Uterus (tissue), 2 donors: ENCODE data around the gene SLC47A2.

Experiments
- POLR2A ChIP-seq, 2 donors: fragments of 450-650 bp; IDR thresholded peaks; one replicate each; pipeline ENCODE4 v1.6.1; 2016; ENCODE audit warnings: antibody characterized with exemption in 2 of 2, mild to moderate bottlenecking in 1 of 2, moderate library complexity in 1 of 2
- TF ChIP-seq, protein P1 (sequence below), 4 experiments: fragments of 200-600 bp in 2 of 4; fragments of 450-650 bp in 2 of 4; sonication (generic) in 2 of 4; IDR thresholded peaks; one replicate each; pipeline ENCODE4 v1.5.1; 2016 to 2019; ENCODE audit warnings: antibody characterized with exemption in 4 of 4, mild to moderate bottlenecking in 2 of 4, moderate library complexity in 1 of 4

DNA sequence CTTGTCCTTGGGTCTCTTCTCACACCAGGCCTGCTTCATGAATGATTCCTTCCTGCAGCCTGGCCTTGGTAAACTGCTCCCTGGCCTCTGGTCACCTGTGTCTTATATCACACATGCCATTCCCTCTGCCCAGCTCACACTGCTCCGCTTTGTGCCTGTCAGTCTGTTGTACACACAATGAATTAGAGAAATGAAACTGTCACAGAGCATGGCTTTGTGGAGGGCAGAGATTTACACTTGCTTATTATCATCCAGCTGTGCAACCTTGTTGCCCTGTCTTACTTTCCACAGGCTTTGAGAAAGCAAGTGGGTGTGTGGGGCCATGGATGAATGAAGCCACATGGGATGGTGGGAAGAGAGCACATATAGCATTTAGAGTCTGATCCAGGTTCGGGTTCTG lies 45.5 kb downstream of the SLC47A2 start:
- TF ChIP-seq, protein P1, sequence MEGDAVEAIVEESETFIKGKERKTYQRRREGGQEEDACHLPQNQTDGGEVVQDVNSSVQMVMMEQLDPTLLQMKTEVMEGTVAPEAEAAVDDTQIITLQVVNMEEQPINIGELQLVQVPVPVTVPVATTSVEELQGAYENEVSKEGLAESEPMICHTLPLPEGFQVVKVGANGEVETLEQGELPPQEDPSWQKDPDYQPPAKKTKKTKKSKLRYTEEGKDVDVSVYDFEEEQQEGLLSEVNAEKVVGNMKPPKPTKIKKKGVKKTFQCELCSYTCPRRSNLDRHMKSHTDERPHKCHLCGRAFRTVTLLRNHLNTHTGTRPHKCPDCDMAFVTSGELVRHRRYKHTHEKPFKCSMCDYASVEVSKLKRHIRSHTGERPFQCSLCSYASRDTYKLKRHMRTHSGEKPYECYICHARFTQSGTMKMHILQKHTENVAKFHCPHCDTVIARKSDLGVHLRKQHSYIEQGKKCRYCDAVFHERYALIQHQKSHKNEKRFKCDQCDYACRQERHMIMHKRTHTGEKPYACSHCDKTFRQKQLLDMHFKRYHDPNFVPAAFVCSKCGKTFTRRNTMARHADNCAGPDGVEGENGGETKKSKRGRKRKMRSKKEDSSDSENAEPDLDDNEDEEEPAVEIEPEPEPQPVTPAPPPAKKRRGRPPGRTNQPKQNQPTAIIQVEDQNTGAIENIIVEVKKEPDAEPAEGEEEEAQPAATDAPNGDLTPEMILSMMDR (IDR thresholded peaks at IDR 0.05) = no peak
- TF ChIP-seq POLR2A (IDR thresholded peaks at IDR 0.05) = no peak
